B cell (primary cell): Measurements from ENCODE around the gene MAP3K13. TPM values are rescaled to one million over a fixed set of nuclear protein-coding genes. Genes with fewer than 3 reads are reported as not detected.

Experiments used
- ATAC-seq: fragments of 200-7000 bp; cut with Tn5 transposase; one replicate; pipeline ENCODE4 v1.10.0; 2021; ENCODE audit warnings: low read depth, mild to moderate bottlenecking, moderate number of reproducible peaks, moderate library complexity
- CTCF ChIA-PET: fragments of 350-600 bp; sonication (Branson Sonifier 250); formaldehyde crosslinking; loops from one replicate; lab custom pipeline; 2021; ENCODE audit warnings: antibody characterized with exemption, inconsistent platforms; lab: Charles Lee
- POLR2A ChIA-PET: fragments of 350-600 bp; sonication (Branson Sonifier 250); formaldehyde crosslinking; loops from one replicate; lab custom pipeline; 2021; ENCODE audit warnings: antibody characterized with exemption; lab: Charles Lee
- DNase-seq: peaks from one replicate; pipeline ENCODE4 v3.0.0; 2013
- H2AFZ ChIP-seq: 2 replicates; pipeline ENCODE4 v1.6.1; 2012; ENCODE audit warnings: mild to moderate bottlenecking, low read depth, low read length; ENCODE audit not compliant: insufficient read depth, poor library complexity, severe bottlenecking
- H3K27ac ChIP-seq, 2 donors: 1 replicate in 1 of 2; 2 replicates in 1 of 2; pipeline ENCODE4 v1.5.1; 2012 to 2013; ENCODE audit warnings: low read length in 2 of 2, mild to moderate bottlenecking in 2 of 2, moderate library complexity in 1 of 2
- H3K27me3 ChIP-seq, 4 experiments: fragments of 200-600 bp in 1 of 4; sonication (generic) in 1 of 4; replicated peaks in 1 of 4; 1 replicate in 2 of 4; 2 replicates in 2 of 4; pipeline versions ENCODE4 v1.6.1 to v1.7.0; 2013 to 2016; ENCODE audit warnings: low read length in 3 of 4, mild to moderate bottlenecking in 2 of 4, mixed read lengths in 1 of 4, moderate library complexity in 1 of 4; ENCODE audit not compliant: insufficient read depth in 4 of 4, control insufficient read depth in 3 of 4; ENCODE audit errors: control extremely low read depth in 1 of 4
- H3K36me3 ChIP-seq, 2 experiments: replicated peaks in 1 of 2; 1 replicate in 1 of 2; 2 replicates in 1 of 2; pipeline versions ENCODE4 v1.6.1 to v1.7.1; 2013; ENCODE audit warnings: low read length in 1 of 2; ENCODE audit not compliant: insufficient read depth in 2 of 2, control insufficient read depth in 1 of 2; ENCODE audit errors: control extremely low read depth in 1 of 2, extremely low read depth in 1 of 2
- H3K4me1 ChIP-seq, 2 donors: fragments of 200-600 bp in 1 of 2; sonication (generic) in 1 of 2; 1 replicate in 1 of 2; 2 replicates in 1 of 2; pipeline versions ENCODE4 v1.5.1 to v1.6.1; 2013 to 2017; ENCODE audit warnings: low read length in 2 of 2; ENCODE audit not compliant: control insufficient read depth in 2 of 2, insufficient read depth in 2 of 2
- H3K4me2 ChIP-seq: replicated peaks from 2 replicates; pipeline ENCODE3; 2012; ENCODE audit warnings: mild to moderate bottlenecking, low read depth, low read length; ENCODE audit not compliant: poor library complexity, severe bottlenecking
- H3K4me3 ChIP-seq, 5 experiments: fragments of 200-600 bp in 1 of 5; sonication (generic) in 1 of 5; 1 replicate in 3 of 5; 2 replicates in 2 of 5; pipeline versions ENCODE4 v1.5.1 to v1.7.0; 2011 to 2016; ENCODE audit warnings: low read length in 4 of 5, mild to moderate bottlenecking in 4 of 5, low read depth in 2 of 5, control low read depth in 1 of 5, moderate library complexity in 1 of 5; ENCODE audit not compliant: insufficient read depth in 1 of 5; ENCODE audit errors: control extremely low read depth in 1 of 5, extremely low read depth in 1 of 5
- H3K79me2 ChIP-seq: fragments of 200-600 bp; sonication (generic); one replicate; pipeline ENCODE4 v1.6.0; 2016; ENCODE audit warnings: low read length; ENCODE audit not compliant: control insufficient read depth, insufficient read depth
- H3K9ac ChIP-seq: fragments of 200-600 bp; sonication (generic); 2 replicates; pipeline ENCODE4 v1.6.1; 2017; ENCODE audit warnings: mild to moderate bottlenecking, low read length, moderate library complexity
- H3K9me3 ChIP-seq, 3 donors: one replicate each; pipeline versions ENCODE4 v1.6.1 to v1.7.1; 2013; ENCODE audit warnings: low read length in 2 of 3; ENCODE audit not compliant: control insufficient read depth in 2 of 3, insufficient read depth in 1 of 3; ENCODE audit errors: control extremely low read depth in 1 of 3
- H4K20me1 ChIP-seq: 2 replicates; pipeline ENCODE4 v1.6.0; 2012; ENCODE audit warnings: mild to moderate bottlenecking, low read length; ENCODE audit not compliant: insufficient read depth, control insufficient read depth, poor library complexity, severe bottlenecking
- H3K27ac Mint-ChIP-seq: one replicate; pipeline ENCODE4 v1.8.0; 2021; ENCODE audit warnings: mixed read lengths
- H3K27me3 Mint-ChIP-seq: one replicate; pipeline ENCODE4 v1.8.0; 2021; ENCODE audit warnings: mixed read lengths
- H3K4me1 Mint-ChIP-seq: one replicate; pipeline ENCODE4 v1.8.0; 2021; ENCODE audit warnings: mixed read lengths
- H3K4me3 Mint-ChIP-seq: one replicate; pipeline ENCODE4 v1.8.0; 2021; ENCODE audit warnings: mixed read lengths
- H3K9me3 Mint-ChIP-seq: one replicate; pipeline ENCODE4 v1.8.0; 2022; ENCODE audit warnings: mixed read lengths; ENCODE audit not compliant: insufficient read depth
- CTCF ChIP-seq: fragments of 200-600 bp; IDR thresholded peaks from one replicate; pipeline ENCODE4 v1.8.0; 2022; ENCODE audit warnings: antibody characterized with exemption, mild to moderate bottlenecking
- EZH2 ChIP-seq: IDR thresholded peaks from 2 replicates; pipeline ENCODE4 v1.6.1; 2012; ENCODE audit warnings: borderline replicate concordance, low read depth, mild to moderate bottlenecking, moderate library complexity, low read length; ENCODE audit not compliant: insufficient read depth, poor library complexity, severe bottlenecking
- WGBS: methylation state at CpG from one replicate; pipeline ENCODE4 v1.1.5; 2013; ENCODE audit warnings: missing lambda C conversion rate; ENCODE audit not compliant: insufficient coverage; 5-methylcytosine and 5-hydroxymethylcytosine counted together
- intact Hi-C: fragments of 100-400 bp; cut with micrococcal nuclease; formaldehyde crosslinking; loops from one replicate; pipeline ENCODE4 v1.10.0; 2022
- polyA plus RNA-seq: library from polyadenylated mRNA; depleted of rRNA; stranded (reverse); fragments of >200 nt; gene quantifications from 2 replicates; pipeline ENCODE4 v1.2.3, GENCODE V29; 2012
- total RNA-seq, 2 donors: library from RNA; stranded (reverse); fragments of 120-200 nt in 1 of 2; gene quantifications; 1 replicate in 1 of 2; 2 replicates in 1 of 2; pipeline versions ENCODE4 v1.2.3 to v1.2.4, GENCODE V29; 2013 to 2022

Gene MAP3K13
- total and polyA plus RNA-seq, 2 donors (not counting 1 experiment from before 2014, with no cell fraction given): 5.7 to 9.2 TPM

- Mint-ChIP-seq H3K27me3 (peaks cover 17% of the 10 kb centered on the region), H3K4me1 (no peaks in the 10 kb centered on the region)
- TF ChIP-seq EZH2: no peak
These were observed 42.7 kb downstream of the MAP3K13 start for GRCh38 chr3:185405664-185406063.

GRCh38 chr3:185406121-185406620, 43.2 kb downstream of the MAP3K13 start:
- intact Hi-C loops: no loop called here
- no peak overlapping the region for H3K27ac Mint-ChIP-seq
- peaks cover 20% of the 10 kb centered on the region for H3K27me3 Mint-ChIP-seq
- Histone ChIP-seq H3K9ac (no peak overlapping the region), H3K27ac (no peak overlapping the region), H2AFZ (no peak overlapping the region), H3K79me2 (no peaks in the 10 kb centered on the region), H3K27me3 (peaks cover 0 to 6% (median 0%) of the 10 kb centered on the region in 4 experiments), H3K9me3 (no peaks in the 10 kb centered on the region), H4K20me1 (no peaks in the 10 kb centered on the region), H3K4me1 (no peaks in the 10 kb centered on the region), H3K4me2 (no peak overlapping the region), H3K4me3 (no peak overlapping the region), H3K36me3 (no peaks in the 10 kb centered on the region)
- ChIA-PET POLR2A (no interaction called here), CTCF (no interaction called here)
- ATAC-seq (no peak), DNase-seq (no peak)
- H3K4me3 Mint-ChIP-seq: no peak overlapping the region
- TF ChIP-seq EZH2 (no peak), CTCF (no peak)
- WGBS: 0% methylated on average over 1 of the region's 1 CpG
- H3K4me1 Mint-ChIP-seq: no peaks in the 10 kb centered on the region
- no peaks in the 10 kb centered on the region for H3K9me3 Mint-ChIP-seq

More at GRCh38 chr3:185405664-185406063, 42.7 kb downstream of the MAP3K13 start:
- Histone ChIP-seq H3K27me3 (peaks cover 0 to 6% (median 0%) of the 10 kb centered on the region in 4 experiments), H3K9ac (no peak overlapping the region), H4K20me1 (no peaks in the 10 kb centered on the region), H3K36me3 (no peaks in the 10 kb centered on the region), H3K4me1 (no peaks in the 10 kb centered on the region), H3K9me3 (no peaks in the 10 kb centered on the region), H3K4me3 (no peak overlapping the region), H3K27ac (no peak overlapping the region), H3K4me2 (no peak overlapping the region), H3K79me2 (no peaks in the 10 kb centered on the region), H2AFZ (no peak overlapping the region)
- Mint-ChIP-seq H3K9me3 (no peaks in the 10 kb centered on the region), H3K27ac (no peak overlapping the region), H3K4me3 (no peak overlapping the region)
- ChIA-PET POLR2A (no interaction called here), CTCF (no interaction called here)
- 89% methylated on average over 1 of the region's 3 CpGs for WGBS
- ATAC-seq (no peak), DNase-seq (no peak)
- intact Hi-C loops: no loop called here
